Breast epithelium (tissue), 3 donors: ENCODE results near the gene SRRM3.

Experiments used
- CTCF ChIP-seq, 3 donors: fragments of 450-650 bp; IDR thresholded peaks; one replicate each; pipeline ENCODE4 v1.5.1; 2016 to 2017; ENCODE audit warnings: antibody characterized with exemption in 3 of 3, mild to moderate bottlenecking in 3 of 3, moderate library complexity in 3 of 3
- POLR2AphosphoS5 ChIP-seq, 3 donors: sonication (generic); formaldehyde crosslinking; IDR thresholded peaks; one replicate each; pipeline ENCODE4 v1.6.1; 2017; ENCODE audit warnings: antibody characterized with exemption in 3 of 3

GRCh38 chr7:76241141-76241540 lies 39.4 kb downstream of the SRRM3 start:
- TF ChIP-seq POLR2AphosphoS5 (IDR thresholded peaks at IDR 0.05) (no peak), CTCF (IDR thresholded peaks at IDR 0.05) (no peak)
